ENCODE results near the gene ACTR1B.
"Not testable (repeated sequence)": the region's sequence is repeated elsewhere in the genome, so short reads cannot be mapped to it uniquely, and the experiment has no call there.

GRCh38 chr2:97620492-97620891, 43.4 kb downstream of the ACTR1B start:
- not testable (repeated sequence) for TF ChIP-seq CTCF (IDR thresholded peaks at IDR 0.05; ENCODE audit: poor library complexity); EZH2 (IDR thresholded peaks at IDR 0.05; ENCODE audit: borderline replicate concordance)

Measured in hepatocyte (in vitro differentiated cells).